ENCODE results near the gene ORM2.
"Not testable (repeated sequence)": the region's sequence is repeated elsewhere in the genome, so short reads cannot be mapped to it uniquely, and the experiment has no call there.

The ORM2 gene

GRCh38 chr9:114329625-114330022, at the start of gene ORM2:
Gene ORM2, plus strand, starts transcription at chr9:114329869. Its CDS starts 36 bp downstream, at chr9:114329905.
- in situ Hi-C loops (cut with MboI; ENCODE audit: low sequenced_read_pairs) = not testable (repeated sequence)

- in situ Hi-C loops (cut with MboI; ENCODE audit: low sequenced_read_pairs) = loop anchor here (25.0 kb wide), 1 partner anchor 194 kb away; the partner anchor contains the start of genes AMBP and KIF12
Measured at GRCh38 chr9:114280636-114281472, 48.8 kb upstream of the ORM2 start.

GRCh38 chr9:114281473-114282103, 48.1 kb upstream of the ORM2 start:
- in situ Hi-C loops (cut with MboI; ENCODE audit: low sequenced_read_pairs) = loop anchor here (25.0 kb wide), 1 partner anchor 194 kb away; the partner anchor contains the start of genes AMBP and KIF12

GRCh38 chr9:114282104-114282485, 47.6 kb upstream of the ORM2 start:
- in situ Hi-C loops (cut with MboI; ENCODE audit: low sequenced_read_pairs) = loop anchor here (25.0 kb wide), 1 partner anchor 195 kb away; the partner anchor contains the start of genes AMBP and KIF12

GRCh38 chr9:114282507-114282906, 47.2 kb upstream of the ORM2 start:
- in situ Hi-C loops (cut with MboI; ENCODE audit: low sequenced_read_pairs) = loop anchor here (25.0 kb wide), 1 partner anchor 195 kb away; the partner anchor contains the start of genes AMBP and KIF12

- in situ Hi-C loops (cut with MboI; ENCODE audit: low sequenced_read_pairs) = loop anchor here (25.0 kb wide), 1 partner anchor 196 kb away; the partner anchor contains the start of genes AMBP and KIF12
Measured at GRCh38 chr9:114282926-114283325, 46.7 kb upstream of the ORM2 start.

GRCh38 chr9:114283551-114284111, 46.0 kb upstream of the ORM2 start:
- in situ Hi-C loops (cut with MboI; ENCODE audit: low sequenced_read_pairs) = loop anchor here (25.0 kb wide), 1 partner anchor 196 kb away; the partner anchor contains the start of genes AMBP and KIF12

- in situ Hi-C loops (cut with MboI; ENCODE audit: low sequenced_read_pairs) = loop anchor here (25.0 kb wide), 1 partner anchor 197 kb away; the partner anchor contains the start of genes AMBP and KIF12
Measured at GRCh38 chr9:114284316-114285060, 45.2 kb upstream of the ORM2 start.

GRCh38 chr9:114285166-114285867, 44.4 kb upstream of the ORM2 start:
- in situ Hi-C loops (cut with MboI; ENCODE audit: low sequenced_read_pairs) = loop anchor here (25.0 kb wide), 1 partner anchor 198 kb away; the partner anchor contains the start of genes AMBP and KIF12

- in situ Hi-C loops (cut with MboI; ENCODE audit: low sequenced_read_pairs) = loop anchor here (25.0 kb wide), 1 partner anchor 199 kb away; the partner anchor contains the start of genes AMBP and KIF12
Measured at GRCh38 chr9:114286146-114286679, 43.5 kb upstream of the ORM2 start.

- in situ Hi-C loops (cut with MboI; ENCODE audit: low sequenced_read_pairs) = loop anchor here (25.0 kb wide), 1 partner anchor 200 kb away; the partner anchor contains the start of genes AMBP and KIF12
Measured at GRCh38 chr9:114287001-114287762, 42.5 kb upstream of the ORM2 start.

GRCh38 chr9:114287763-114288192, 41.9 kb upstream of the ORM2 start:
- in situ Hi-C loops (cut with MboI; ENCODE audit: low sequenced_read_pairs) = loop anchor here (25.0 kb wide), 1 partner anchor 200 kb away; the partner anchor contains the start of genes AMBP and KIF12

- in situ Hi-C loops (cut with MboI; ENCODE audit: low sequenced_read_pairs) = loop anchor here (25.0 kb wide), 1 partner anchor 201 kb away; the partner anchor contains the start of genes AMBP and KIF12
Measured at GRCh38 chr9:114288193-114289091, 41.2 kb upstream of the ORM2 start.

GRCh38 chr9:114289106-114289505, 40.6 kb upstream of the ORM2 start:
- in situ Hi-C loops (cut with MboI; ENCODE audit: low sequenced_read_pairs) = loop anchor here (25.0 kb wide), 1 partner anchor 202 kb away; the partner anchor contains the start of genes AMBP and KIF12

GRCh38 chr9:114289571-114290481, 39.8 kb upstream of the ORM2 start:
- in situ Hi-C loops (cut with MboI; ENCODE audit: low sequenced_read_pairs) = loop anchor here (25.0 kb wide), 1 partner anchor 203 kb away; the partner anchor contains the start of genes AMBP and KIF12

- in situ Hi-C loops (cut with MboI; ENCODE audit: low sequenced_read_pairs) = loop anchor here (25.0 kb wide), 1 partner anchor 203 kb away; the partner anchor contains the start of genes AMBP and KIF12
Measured at GRCh38 chr9:114290561-114290986, 39.1 kb upstream of the ORM2 start.
